OCI-LY3 (cell line): ENCODE measurements around the gene SLCO2A1.

Experiments
- CTCF ChIP-seq: fragments of 200-600, 300-600 bp; sonication (generic); IDR thresholded peaks from 2 replicates; pipeline ENCODE4 v1.5.1; 2014; ENCODE audit warnings: antibody characterized with exemption, low read length, low read depth
- EZH2phosphoT487 ChIP-seq: fragments of 200-600 bp; shearing (Covaris generic); IDR thresholded peaks from 2 replicates; pipeline ENCODE4 v1.6.1; 2018; ENCODE audit warnings: antibody characterized with exemption, mixed run types, low read depth

- TF ChIP-seq CTCF: no peak
- no peak for TF ChIP-seq EZH2phosphoT487
Measured at GRCh38 chr3:134037168-134037567, 7.4 kb upstream of the SLCO2A1 start.
